GM20000 (cell line): ENCODE results near the gene PIK3CD.
"Not testable (repeated sequence)": the region's sequence is repeated elsewhere in the genome, so short reads cannot be mapped to it uniquely, and the experiment has no call there.

Experiments used
- DNase-seq: peaks from one replicate; pipeline ENCODE4 v3.0.0; 2012; ENCODE audit warnings: low spot score
- TF ChIP-seq, protein P1 (sequence below): IDR thresholded peaks from 2 replicates; pipeline ENCODE4 v1.5.1; 2012; ENCODE audit warnings: mild to moderate bottlenecking, control low read depth; ENCODE audit errors: extremely low read depth, missing control alignments

Gene PIK3CD

DNA sequence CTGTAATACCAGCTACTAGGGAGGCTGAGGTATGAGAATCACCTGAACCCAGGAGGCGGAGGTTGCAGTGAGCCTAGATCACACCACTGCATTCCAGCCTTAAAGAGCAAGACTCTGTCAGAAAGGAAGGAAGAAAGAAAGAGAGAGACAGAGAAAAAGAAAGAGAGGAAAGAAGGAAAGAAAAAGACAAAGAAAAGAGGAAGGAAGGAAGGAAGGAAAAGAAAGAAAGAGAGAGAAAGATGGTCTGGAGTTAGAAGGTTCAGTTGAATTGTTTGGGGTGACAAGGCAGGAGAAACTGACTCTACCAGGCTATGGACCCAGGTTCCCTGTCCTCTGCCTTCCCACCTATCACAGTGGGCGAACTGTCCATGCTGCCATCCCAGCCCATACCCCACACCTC, 27.4 kb upstream of the PIK3CD start:
- TF ChIP-seq, protein P1, sequence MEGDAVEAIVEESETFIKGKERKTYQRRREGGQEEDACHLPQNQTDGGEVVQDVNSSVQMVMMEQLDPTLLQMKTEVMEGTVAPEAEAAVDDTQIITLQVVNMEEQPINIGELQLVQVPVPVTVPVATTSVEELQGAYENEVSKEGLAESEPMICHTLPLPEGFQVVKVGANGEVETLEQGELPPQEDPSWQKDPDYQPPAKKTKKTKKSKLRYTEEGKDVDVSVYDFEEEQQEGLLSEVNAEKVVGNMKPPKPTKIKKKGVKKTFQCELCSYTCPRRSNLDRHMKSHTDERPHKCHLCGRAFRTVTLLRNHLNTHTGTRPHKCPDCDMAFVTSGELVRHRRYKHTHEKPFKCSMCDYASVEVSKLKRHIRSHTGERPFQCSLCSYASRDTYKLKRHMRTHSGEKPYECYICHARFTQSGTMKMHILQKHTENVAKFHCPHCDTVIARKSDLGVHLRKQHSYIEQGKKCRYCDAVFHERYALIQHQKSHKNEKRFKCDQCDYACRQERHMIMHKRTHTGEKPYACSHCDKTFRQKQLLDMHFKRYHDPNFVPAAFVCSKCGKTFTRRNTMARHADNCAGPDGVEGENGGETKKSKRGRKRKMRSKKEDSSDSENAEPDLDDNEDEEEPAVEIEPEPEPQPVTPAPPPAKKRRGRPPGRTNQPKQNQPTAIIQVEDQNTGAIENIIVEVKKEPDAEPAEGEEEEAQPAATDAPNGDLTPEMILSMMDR = no peak
- no peak for DNase-seq

DNA sequence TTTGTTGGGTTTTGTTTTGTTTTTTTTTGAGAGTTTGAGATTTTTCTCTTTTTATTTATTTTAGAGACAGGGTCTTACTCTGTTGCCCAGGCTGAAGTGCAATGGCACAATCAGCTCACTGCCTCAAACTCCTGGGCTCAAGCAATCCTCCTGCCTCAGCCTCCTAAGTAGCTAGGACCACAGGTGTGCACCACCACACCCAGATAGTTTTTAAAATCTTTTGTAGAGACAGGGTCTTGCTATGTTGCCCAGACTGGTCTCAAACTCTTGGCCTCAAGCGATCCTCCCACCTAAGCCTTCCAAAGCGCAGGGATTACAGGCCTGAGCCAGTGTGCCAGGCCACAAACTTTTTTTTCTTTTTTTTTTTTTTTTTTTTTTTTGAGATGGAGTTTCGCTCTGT, 26.5 kb upstream of the PIK3CD start:
- DNase-seq = not testable (repeated sequence)

DNA sequence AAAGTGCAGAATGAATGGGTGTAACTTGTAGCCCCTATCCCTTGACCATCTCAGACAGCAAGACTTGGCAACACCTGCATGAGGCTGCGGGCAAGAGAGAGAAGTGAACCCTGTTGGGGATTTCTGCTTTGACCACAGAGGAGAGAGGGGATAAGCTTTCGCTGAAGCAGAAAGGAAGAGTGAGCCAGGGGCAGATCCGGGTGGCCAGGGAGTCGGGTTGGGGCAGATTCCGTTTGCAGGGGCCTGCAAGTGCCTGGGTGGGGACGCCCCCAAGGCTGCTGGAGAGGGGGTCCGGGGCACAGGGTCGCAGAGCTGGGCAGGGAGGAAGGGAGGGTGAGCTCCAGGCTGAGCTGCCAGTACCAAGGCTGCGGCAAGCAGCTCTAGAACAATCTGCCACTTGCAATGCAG, 25.3 kb upstream of the PIK3CD start:
- TF ChIP-seq, protein P1 = no peak
- peak; percentile 81 for DNase-seq

DNA sequence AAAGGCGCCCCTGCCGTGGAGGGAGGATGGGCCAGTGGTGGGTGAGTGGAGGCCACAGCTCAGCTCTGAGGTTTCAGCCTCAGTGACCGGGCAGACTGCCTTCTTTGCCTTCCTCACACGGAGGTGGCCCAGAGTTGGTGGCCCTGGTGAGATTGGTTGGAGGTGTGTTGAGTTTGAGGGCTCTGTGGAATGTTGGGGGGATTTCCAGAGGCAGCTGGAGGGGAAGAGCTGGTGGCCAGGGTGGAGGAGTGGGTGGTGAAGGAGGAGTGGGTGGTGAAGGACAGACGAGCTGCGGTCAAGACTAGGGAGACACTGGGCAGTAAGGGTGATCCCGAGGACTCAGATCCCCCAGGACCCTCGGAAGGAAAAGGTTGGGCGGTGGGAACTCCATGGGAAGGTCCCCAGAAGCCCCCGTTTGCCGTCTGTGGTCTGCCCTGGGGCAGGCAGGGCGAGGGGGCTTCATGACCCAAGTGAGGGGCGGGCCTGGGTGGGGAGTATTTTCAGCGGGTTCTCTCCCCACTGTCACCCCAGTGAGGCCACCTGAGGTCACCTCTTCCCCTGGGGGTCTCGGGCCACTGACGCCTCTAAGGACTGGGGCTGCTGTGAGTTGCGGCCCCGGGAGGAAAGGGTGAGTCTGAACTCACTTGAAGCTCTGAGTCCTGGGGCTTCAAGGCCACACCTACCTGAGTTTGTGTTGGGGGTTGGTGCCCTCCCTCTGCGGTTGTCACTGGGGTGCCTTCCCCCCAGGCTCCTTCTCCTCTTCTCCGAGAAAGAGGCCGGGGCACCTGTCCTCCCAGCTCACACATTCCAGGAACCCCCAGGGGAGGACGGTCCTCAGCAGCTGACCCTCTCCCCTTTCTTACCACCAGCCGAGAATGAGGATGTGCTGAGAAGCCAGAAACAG, 22.7 kb upstream of the PIK3CD start:
- TF ChIP-seq, protein P1 = no peak
- DNase-seq = peak; percentile 81

DNA sequence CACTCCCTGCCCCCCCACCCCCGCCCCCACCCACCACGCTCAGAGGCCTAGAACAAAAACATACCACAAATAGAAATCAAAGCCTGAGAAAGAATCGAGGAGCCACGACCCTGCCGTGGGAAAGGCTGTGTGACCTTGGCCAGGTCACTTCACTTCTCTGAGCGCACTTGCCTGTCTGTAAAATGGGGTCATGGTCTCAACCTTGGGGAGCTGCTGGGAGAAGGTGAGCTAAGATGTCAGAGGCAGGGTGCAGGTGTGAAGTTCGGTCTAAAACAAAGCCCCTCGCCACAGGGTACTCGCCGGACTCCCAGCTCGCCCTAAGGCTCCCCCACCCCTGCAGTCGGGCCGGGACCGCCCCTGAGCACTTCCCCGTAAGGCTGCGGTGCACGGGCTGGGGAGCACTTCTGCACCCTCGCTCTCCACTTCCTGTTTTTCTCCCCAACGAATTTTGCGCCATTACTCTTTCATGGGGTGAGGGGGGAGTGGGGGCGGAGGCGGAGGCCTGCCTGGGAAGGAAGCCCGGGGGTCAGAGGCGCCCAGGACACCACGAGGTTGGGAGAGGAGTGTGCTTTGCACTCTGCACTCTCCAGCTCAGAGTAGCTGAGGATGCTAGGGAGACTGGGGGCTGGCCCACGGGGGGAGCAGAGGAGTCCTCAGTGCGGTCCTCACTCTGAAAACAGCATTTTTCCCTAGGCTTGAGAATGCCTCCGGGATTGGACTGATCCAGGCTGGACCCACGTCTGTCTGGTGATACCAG, 21.9 kb upstream of the PIK3CD start:
- TF ChIP-seq, protein P1 = no peak
- DNase-seq = peak; percentile 79

DNA sequence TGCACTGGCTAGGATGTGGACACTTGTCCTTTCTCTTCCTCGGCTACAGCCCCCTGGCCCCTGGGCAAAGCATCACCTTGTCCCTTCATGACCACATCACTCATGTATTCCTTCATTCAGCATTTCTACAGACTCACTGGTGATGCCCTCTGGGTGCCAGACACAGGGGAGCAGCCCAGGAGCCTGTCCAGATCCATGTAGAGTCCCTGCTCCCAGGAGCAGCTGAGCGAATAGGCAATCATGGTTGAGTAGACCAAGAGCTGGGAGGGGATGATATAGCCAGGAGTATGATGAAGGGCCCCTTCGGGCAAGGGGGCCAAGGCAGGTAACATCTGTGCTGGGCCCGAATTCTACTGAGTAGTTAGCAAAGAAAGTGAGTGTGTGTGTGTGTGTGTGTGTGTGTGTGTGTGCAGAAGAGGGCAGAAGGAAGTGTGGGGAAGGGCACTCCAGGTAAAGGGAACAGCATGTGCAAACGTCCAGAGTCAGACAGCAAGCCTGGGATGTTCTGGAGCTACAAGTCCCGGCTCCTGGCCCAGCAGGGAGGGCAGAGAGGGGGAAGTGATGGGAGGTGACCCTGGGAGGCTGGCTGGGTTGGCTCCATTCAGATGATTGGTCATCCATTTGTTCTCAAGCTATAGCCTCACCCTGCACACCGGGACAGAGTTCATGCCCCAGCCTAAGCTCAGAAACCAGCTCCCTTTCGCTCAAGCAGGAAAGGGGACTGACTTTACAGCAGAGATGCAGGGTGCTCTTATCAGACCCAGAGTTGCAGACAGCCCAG, 21.0 kb upstream of the PIK3CD start:
- DNase-seq = no peak
- TF ChIP-seq, protein P1 = no peak

DNA sequence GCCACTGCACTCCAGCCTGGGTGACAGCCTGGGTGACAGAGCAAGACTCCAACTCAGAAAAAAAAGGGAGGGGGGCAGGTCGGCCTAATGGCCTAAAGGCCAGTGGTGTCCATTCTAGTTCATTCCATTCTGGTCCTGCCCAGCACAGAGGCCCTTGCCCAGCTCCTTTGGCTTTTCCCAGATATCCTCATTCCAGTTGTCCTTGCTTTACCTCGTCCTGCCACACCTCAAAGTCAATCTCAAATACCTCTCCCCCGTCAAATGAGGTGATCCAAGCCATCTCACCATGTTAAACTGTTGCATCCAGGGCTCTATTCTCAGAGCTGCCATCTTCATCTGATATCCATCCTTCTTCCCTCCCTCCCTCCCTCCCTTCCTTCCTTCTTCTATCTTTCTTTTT, 19.9 kb upstream of the PIK3CD start:
- DNase-seq = no peak
- TF ChIP-seq, protein P1 = no peak
